ENCODE measurements around the gene MYLK.

DNA sequence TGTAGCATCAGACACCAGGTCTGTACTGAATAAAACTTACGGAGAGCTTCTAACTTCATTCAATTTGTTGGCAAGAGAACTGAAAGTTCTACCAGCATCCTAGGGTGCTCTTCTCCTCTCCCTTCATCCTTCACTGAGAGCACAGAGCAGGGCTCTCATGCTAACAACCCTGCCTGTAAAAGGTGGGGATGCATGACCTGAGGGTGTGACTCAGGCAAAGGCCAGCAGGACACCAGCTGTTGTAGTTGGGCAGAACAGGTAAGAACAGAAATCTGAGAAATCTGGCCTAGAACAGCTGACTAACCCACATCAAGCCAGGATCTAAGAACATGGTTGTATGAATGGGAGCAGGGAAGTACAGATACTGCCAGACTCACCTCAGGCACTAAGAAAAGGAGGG, 64.2 kb downstream of the MYLK start:
- TF ChIP-seq, protein P1, sequence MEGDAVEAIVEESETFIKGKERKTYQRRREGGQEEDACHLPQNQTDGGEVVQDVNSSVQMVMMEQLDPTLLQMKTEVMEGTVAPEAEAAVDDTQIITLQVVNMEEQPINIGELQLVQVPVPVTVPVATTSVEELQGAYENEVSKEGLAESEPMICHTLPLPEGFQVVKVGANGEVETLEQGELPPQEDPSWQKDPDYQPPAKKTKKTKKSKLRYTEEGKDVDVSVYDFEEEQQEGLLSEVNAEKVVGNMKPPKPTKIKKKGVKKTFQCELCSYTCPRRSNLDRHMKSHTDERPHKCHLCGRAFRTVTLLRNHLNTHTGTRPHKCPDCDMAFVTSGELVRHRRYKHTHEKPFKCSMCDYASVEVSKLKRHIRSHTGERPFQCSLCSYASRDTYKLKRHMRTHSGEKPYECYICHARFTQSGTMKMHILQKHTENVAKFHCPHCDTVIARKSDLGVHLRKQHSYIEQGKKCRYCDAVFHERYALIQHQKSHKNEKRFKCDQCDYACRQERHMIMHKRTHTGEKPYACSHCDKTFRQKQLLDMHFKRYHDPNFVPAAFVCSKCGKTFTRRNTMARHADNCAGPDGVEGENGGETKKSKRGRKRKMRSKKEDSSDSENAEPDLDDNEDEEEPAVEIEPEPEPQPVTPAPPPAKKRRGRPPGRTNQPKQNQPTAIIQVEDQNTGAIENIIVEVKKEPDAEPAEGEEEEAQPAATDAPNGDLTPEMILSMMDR (IDR thresholded peaks at IDR 0.05): no peak
- no peak for TF ChIP-seq POLR2A (IDR thresholded peaks at IDR 0.05)
- no peak for TF ChIP-seq EP300 (IDR thresholded peaks at IDR 0.05)
